Fibroblast of skin of right biceps (primary cell): Measurements from ENCODE around the gene FAM222B.
"Not testable (repeated sequence)": the region's sequence is repeated elsewhere in the genome, so short reads cannot be mapped to it uniquely, and the experiment has no call there.

Experiments
- DNase-seq: peaks from one replicate; pipeline ENCODE4 v3.0.0-alpha.2; 2013

FAM222B gene

DNA sequence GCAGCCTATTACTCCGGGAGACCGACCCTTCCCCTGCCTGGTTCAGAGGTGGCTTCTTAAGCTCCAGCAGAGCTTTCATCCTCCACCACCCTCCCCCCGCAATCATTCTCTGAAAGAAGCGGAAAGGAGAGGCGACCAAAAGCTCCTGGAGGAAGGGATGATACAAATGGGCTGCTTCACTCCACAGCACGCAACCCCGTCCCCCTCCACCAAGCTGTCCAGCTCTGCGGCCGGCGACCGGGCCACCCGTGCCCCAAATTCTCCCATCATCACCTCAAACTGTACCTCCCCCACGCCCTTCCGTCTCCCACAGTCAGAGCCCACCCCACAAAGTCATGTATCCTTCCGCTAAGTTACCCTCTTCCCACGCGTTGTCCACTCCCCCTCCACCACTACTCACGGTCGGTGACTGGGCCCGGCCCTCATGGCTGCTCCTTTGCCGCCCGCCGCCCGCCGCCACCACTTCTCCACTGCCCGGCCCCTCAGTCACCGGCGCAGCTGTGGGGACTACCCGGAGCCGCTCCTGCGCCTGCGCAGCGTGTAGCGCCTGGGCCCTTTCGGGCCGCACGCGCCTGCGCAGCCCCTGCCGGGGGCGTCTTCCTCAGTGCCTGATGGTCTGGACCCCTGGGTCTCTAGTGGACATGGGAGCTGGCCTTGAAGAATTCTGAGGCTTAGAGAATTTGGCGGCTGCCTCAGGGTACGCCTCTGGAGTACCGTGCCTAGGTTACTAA lies at the start of gene FAM222B:
Gene FAM222B, minus strand, starts transcription at position 509 of the 731 bp plus-strand sequence. CDS start 76,123 bp downstream, outside the sequence.
- peak; percentile 85 for DNase-seq

DNA sequence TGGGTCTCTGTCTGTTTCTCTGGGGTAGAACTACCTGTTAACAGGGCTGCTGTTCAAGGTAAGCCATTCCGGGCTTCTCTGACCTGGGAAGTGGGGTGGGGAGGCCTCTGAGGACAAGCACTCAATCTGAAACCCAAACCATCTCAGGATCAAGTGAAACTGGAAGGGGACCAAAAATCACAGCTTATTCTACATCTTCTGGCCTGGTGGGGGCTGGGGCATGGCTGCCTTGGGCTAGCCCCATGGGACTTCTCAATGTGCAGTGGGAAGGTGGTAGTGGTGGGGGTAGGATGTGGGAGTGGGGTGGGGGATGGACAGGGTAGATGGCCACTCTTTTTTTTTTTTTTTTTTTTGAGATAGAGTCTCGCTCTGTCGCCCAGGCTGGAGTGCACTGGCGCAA lies 49.4 kb upstream of the FAM222B start:
- no peak for DNase-seq

DNA sequence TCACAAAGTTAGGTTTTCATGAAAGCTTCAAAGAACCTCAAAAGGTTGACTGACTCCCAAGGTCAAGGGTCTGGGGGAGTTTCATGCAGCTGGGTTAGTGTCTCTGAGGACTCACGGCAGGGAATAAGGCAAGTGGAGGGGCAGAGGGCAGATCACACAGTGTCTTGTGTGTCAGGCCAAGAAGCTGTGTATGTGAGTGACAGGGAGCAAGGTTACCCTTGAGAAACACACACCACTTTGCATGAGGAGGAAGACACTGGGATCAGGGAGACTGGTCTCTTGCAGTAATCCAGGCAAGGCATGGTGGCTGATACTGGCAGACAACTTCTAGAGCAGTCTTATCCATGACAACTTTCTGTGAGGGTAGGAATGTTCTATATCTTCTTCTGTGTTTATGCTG lies 48.6 kb upstream of the FAM222B start:
- no peak for DNase-seq

GRCh38 chr17:28889996-28890395 lies 47.4 kb upstream of the FAM222B start:
- no peak for DNase-seq

GRCh38 chr17:28888832-28889231 lies 46.2 kb upstream of the FAM222B start:
- no peak for DNase-seq

- DNase-seq, result no peak
Observed at GRCh38 chr17:28887871-28888471, 45.4 kb upstream of the FAM222B start.

GRCh38 chr17:28885951-28886350 lies 43.4 kb upstream of the FAM222B start:
- DNase-seq, result no peak

GRCh38 chr17:28885363-28885762 lies 42.8 kb upstream of the FAM222B start:
- DNase-seq, result no peak

GRCh38 chr17:28883967-28884702 lies 41.5 kb upstream of the FAM222B start:
- DNase-seq, result no peak

GRCh38 chr17:28882154-28882895 lies 39.7 kb upstream of the FAM222B start:
- DNase-seq, result no peak

DNA sequence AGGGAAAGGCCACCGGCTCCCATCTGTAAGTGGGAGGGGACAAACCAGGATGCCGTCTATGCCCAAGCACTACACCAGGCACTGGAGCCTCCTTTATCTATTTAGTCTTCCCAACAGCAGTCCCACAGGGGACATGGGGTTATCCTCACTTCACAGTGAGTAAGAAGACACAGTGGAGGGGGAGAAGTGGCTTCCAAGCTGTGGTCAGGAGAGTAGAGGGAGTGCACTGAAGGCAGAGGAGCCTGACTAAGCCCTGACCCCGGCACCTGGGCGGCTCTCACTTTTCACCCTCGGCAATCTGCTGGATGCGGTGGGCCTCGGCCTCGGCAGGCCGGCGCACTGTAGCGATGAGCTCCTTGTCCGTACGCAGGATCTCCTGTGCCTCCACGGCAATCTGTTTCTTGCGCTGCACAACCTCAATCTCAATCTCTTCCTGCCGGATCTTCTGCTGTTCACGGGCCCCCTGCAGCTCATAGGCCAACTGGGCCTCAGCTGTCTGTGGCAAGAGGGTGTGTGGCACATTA lies 39.0 kb upstream of the FAM222B start:
- DNase-seq, result no peak

DNA sequence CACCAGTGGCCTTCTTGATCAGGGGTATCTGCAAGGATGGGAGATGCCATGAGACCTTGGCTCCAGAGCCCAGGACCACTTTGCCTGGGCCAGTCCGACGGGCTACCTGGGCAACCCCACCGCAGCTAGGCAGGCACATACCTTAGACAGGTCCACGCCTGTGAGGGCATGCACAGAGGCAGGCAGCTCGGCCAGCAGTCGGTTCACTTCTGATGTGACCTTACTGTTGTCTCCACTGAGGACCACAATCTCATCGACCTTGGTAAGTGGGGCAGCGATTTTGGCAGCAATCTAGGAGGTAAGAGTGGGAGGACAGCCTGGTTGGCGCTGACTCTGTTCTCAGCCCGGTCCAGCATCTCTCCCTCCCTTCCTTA lies 38.0 kb upstream of the FAM222B start:
- DNase-seq, result no peak

DNA sequence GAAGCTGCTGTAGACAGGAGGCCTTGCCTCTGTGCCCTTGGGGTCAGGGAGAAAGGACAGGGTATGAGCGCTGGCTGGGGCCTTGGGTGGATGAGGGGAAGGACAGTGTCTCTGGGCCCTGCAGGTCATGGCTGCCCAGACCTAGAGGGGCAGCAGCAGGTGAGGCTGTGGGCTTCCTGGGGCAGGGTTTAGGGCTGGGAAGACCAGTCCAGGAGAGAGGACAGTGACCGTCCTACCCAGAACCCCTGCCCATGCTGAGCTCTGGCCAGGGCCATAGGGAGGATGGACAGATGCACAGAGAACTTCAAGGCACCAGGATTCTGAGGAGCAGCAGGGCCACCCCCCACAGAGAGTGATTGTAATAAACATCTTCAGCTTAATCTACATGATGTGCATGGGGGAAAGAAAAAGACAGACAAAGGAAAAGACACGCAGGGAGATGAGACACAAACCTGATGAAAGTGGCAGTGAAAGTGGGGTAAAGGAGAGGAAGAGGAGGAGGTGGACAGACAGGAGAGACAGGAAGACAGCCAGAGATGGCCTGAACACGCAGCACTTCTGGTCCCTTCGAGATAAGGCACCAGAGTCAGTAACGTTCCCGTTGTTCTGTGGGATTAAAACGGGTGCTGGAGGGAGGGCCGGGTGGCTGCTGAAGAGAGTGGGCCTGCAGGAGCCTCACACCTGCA lies 37.4 kb upstream of the FAM222B start:
- no peak for DNase-seq

GRCh38 chr17:28878981-28879380 lies 36.4 kb upstream of the FAM222B start:
- DNase-seq, result peak; percentile 27

- DNase-seq, result no peak
Observed at GRCh38 chr17:28878158-28878910, 35.7 kb upstream of the FAM222B start.

GRCh38 chr17:28877150-28877711 lies 34.6 kb upstream of the FAM222B start:
- DNase-seq, result not testable (repeated sequence)

- DNase-seq, result no peak
Observed at GRCh38 chr17:28875848-28876550, 33.4 kb upstream of the FAM222B start.

DNA sequence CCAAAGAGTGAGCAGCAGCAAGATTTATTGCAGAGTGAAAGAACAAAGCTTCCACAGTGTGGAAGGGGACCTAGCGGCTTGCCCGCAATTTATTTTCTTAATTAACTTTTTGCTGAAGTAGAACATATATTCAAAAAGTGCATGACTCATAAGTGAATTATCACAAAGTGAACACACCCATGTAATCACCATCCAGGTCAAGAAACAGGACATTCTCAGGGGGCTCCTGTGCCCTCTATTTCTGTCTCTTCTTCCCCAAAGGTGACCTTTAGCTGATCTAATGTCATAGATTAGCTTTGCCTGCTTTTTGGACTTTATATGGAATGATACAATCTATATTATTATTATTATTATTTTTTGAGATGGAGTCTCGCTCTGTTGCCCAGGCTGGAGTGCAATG lies 32.2 kb upstream of the FAM222B start:
- DNase-seq, result no peak

DNA sequence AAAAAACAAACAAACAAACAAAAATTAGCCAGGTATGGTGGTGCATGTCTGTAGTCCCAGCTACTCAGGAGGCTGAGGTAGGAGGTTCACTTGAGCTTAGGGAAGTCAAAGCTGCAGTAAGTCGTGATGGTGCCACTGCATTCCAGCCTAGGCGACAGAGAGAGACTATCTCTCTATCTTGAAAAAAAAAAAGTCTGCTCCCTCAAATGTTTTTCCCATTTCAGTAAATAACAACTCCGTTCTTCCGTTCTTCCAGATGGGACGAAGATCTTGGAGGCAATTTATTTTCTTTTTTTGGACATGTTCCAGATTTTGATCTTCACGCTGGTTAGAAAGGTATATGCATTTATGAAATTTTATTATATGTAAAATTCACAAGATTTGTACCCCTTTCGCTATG lies 31.2 kb upstream of the FAM222B start:
- DNase-seq, result no peak

- DNase-seq, result no peak
Observed at GRCh38 chr17:28871056-28871579, 28.5 kb upstream of the FAM222B start.
